Ovary (tissue), 1 donor: ENCODE measurements around the gene GCK.

Experiments
- EP300 ChIP-seq: sonication (generic); formaldehyde crosslinking; IDR thresholded peaks from one replicate; pipeline ENCODE4 v1.6.1; 2017; ENCODE audit warnings: antibody characterized with exemption
- POLR2A ChIP-seq: fragments of 450-650 bp; IDR thresholded peaks from one replicate; pipeline ENCODE4 v1.6.1; 2017; ENCODE audit warnings: antibody characterized with exemption, mild to moderate bottlenecking, moderate library complexity

- TF ChIP-seq POLR2A (no peak), EP300 (no peak)
These were observed 71.3 kb downstream of the GCK start for GRCh38 chr7:44117801-44118429.
